ENCODE measurements around the gene ZFAND6.

- TF ChIP-seq POLR2A (IDR thresholded peaks at IDR 0.05; ENCODE audit: low read depth, low read length) (no peak), POLR2AphosphoS5 (IDR thresholded peaks at IDR 0.05; ENCODE audit: low read depth, low read length) (no peak), TAF1 (IDR thresholded peaks at IDR 0.05; ENCODE audit: low read depth, low read length) (no peak), SPI1 (IDR thresholded peaks at IDR 0.05; ENCODE audit: low read depth, low read length) (no peak), PAX5 (IDR thresholded peaks at IDR 0.05; ENCODE audit: insufficient read depth, low read length, severe bottlenecking) (no peak), POU2F2 (IDR thresholded peaks at IDR 0.05; ENCODE audit: low read depth, low read length) (no peak)
Measured at GRCh38 chr15:80151148-80151547, 91.7 kb downstream of the ZFAND6 start.
